DOHH2 (cell line): ENCODE measurements around the gene JAK3.

Experiments used
- H3F3A ChIP-seq: fragments of 200-600 bp; sonication (generic), shearing (Covaris generic); 2 replicates; pipeline ENCODE4 v1.6.0; 2016; ENCODE audit warnings: antibody characterized with exemption, mild to moderate bottlenecking; ENCODE audit not compliant: control insufficient read depth, insufficient read depth
- H3K27ac ChIP-seq: fragments of 200-600 bp; sonication (generic); 2 replicates; pipeline ENCODE4 v1.5.1; 2014; ENCODE audit warnings: low read depth, mild to moderate bottlenecking, low read length, moderate library complexity
- H3K27me3 ChIP-seq: fragments of 200-600 bp; sonication (generic); 2 replicates; pipeline ENCODE4 v1.6.1; 2014; ENCODE audit warnings: mild to moderate bottlenecking, low read length, mixed read lengths; ENCODE audit not compliant: control insufficient read depth
- H3K36me3 ChIP-seq: fragments of 200-600 bp; sonication (generic); 2 replicates; pipeline ENCODE4 v1.6.1; 2014; ENCODE audit warnings: mild to moderate bottlenecking, low read length, moderate library complexity, mixed read lengths; ENCODE audit not compliant: control insufficient read depth
- H3K4me1 ChIP-seq: fragments of 200-600 bp; sonication (generic); 2 replicates; pipeline ENCODE4 v1.6.1; 2014; ENCODE audit warnings: mild to moderate bottlenecking, low read length, mixed read lengths; ENCODE audit not compliant: control insufficient read depth
- H3K4me2 ChIP-seq: fragments of 200-600 bp; sonication (generic); 2 replicates; pipeline ENCODE4 v1.6.0; 2014; ENCODE audit warnings: mild to moderate bottlenecking, low read length, moderate library complexity
- H3K4me3 ChIP-seq: fragments of 200-600 bp; sonication (generic); 2 replicates; pipeline ENCODE4 v1.5.1; 2014; ENCODE audit warnings: mild to moderate bottlenecking, low read length, mixed read lengths
- H3K79me2 ChIP-seq: fragments of 200-600 bp; sonication (generic); 2 replicates; pipeline ENCODE4 v1.6.1; 2014; ENCODE audit warnings: mild to moderate bottlenecking, low read length, mixed read lengths; ENCODE audit not compliant: control insufficient read depth
- H3K9me2 ChIP-seq: fragments of 200-600 bp; sonication (generic); replicated peaks from 2 replicates; pipeline ENCODE4 v1.6.1; 2014; ENCODE audit warnings: mild to moderate bottlenecking, low read length, mixed read lengths; ENCODE audit not compliant: control insufficient read depth
- H3K9me3 ChIP-seq: fragments of 200-600 bp; sonication (generic); 2 replicates; pipeline ENCODE4 v1.6.1; 2014; ENCODE audit warnings: antibody characterized with exemption, low read length, mixed read lengths; ENCODE audit not compliant: control insufficient read depth, insufficient read depth
- H4K20me1 ChIP-seq: fragments of 200-600 bp; sonication (generic); 2 replicates; pipeline ENCODE4 v1.6.0; 2014; ENCODE audit warnings: low read depth, mild to moderate bottlenecking, antibody characterized with exemption, low read length, moderate library complexity; ENCODE audit not compliant: control insufficient read depth, insufficient read depth
- EZH2phosphoT487 ChIP-seq: fragments of 200-600 bp; sonication (generic); IDR thresholded peaks from 2 replicates; pipeline ENCODE4 v1.6.1; 2017; ENCODE audit warnings: borderline replicate concordance, mild to moderate bottlenecking, antibody characterized with exemption, low read length, moderate library complexity, mixed read lengths
- TF ChIP-seq, protein P1 (sequence below): fragments of 200-600 bp; sonication (generic); IDR thresholded peaks from one replicate; pipeline ENCODE4 v1.5.1; 2014; ENCODE audit warnings: antibody characterized with exemption, mild to moderate bottlenecking, low read depth, low read length; ENCODE audit not compliant: poor library complexity, severe bottlenecking

JAK3 gene

DNA sequence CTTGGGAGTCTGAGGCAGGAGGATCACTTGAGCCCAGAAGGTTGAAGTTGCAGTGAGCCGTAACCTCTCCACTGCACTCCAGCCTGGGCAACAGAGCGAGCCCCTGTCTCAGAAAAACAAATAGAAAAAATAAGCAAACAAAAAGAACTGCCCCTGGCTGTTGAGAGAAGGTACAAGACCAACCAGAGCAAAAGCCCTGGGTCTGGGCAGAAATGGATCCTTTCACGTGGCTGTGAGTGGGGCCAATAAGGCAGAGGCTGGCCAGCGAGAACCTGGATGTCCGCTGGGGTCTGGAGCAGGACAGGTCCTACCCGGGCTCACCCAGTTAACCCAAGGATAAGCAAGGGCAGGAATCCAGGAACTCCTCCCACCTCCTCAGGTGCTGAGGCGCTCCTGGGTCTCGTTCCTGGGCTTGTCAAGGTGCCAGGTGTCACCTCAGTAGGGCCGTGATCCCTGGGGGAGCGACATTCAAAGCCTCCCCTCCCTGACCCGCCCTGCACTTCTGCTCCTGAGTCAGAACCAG, 19.2 kb upstream of the JAK3 start:
- no peak overlapping the region for H3K4me2 ChIP-seq
- peaks cover 33% of the 10 kb centered on the region for H3F3A ChIP-seq
- H3K4me3 ChIP-seq, result no peak overlapping the region
- H3K9me3 ChIP-seq, result no peaks in the 10 kb centered on the region
- H3K36me3 ChIP-seq, result peaks cover 26% of the 10 kb centered on the region
- H3K9me2 ChIP-seq, result no peaks in the 10 kb centered on the region
- H4K20me1 ChIP-seq, result peaks cover 7% of the 10 kb centered on the region; the same call in 1 of the 2 replicates
- H3K79me2 ChIP-seq, result peaks cover 7% of the 10 kb centered on the region
- H3K4me1 ChIP-seq, result peaks cover 10% of the 10 kb centered on the region
- H3K27me3 ChIP-seq, result peaks cover 12% of the 10 kb centered on the region
- TF ChIP-seq, protein P1, sequence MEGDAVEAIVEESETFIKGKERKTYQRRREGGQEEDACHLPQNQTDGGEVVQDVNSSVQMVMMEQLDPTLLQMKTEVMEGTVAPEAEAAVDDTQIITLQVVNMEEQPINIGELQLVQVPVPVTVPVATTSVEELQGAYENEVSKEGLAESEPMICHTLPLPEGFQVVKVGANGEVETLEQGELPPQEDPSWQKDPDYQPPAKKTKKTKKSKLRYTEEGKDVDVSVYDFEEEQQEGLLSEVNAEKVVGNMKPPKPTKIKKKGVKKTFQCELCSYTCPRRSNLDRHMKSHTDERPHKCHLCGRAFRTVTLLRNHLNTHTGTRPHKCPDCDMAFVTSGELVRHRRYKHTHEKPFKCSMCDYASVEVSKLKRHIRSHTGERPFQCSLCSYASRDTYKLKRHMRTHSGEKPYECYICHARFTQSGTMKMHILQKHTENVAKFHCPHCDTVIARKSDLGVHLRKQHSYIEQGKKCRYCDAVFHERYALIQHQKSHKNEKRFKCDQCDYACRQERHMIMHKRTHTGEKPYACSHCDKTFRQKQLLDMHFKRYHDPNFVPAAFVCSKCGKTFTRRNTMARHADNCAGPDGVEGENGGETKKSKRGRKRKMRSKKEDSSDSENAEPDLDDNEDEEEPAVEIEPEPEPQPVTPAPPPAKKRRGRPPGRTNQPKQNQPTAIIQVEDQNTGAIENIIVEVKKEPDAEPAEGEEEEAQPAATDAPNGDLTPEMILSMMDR, result no peak
- no peak for TF ChIP-seq EZH2phosphoT487
- H3K27ac ChIP-seq, result no peak overlapping the region

DNA sequence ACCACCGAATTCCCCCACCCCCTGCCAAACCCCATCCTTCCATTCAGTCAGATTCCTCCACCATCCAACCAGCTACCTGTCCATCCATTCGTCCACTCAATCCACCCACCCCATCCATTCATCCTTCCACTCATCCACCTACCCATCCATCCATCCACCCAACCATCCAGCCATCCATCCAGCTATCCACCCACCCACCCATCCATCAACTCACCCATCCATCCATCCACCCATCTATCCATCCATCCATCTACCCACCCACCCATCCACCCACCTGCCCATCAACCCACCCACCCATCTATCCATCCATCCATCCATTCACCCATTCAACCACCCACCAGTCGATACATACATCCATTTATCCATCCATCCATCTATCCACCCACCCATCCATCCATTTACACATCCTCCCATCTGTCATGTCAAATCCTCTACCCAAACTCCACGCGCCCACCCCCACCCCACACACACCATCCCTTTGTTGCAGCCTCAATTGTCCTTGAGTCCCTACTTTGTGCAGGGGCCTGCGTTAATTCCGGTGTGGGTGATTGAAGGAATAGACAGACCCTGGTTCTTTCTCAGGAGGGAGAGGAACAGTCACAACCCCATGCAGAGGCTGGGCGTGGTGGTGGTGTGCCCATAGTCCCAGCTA, 18.7 kb upstream of the JAK3 start:
- H3K9me2 ChIP-seq, result no peaks in the 10 kb centered on the region
- peaks cover 39% of the 10 kb centered on the region for H3F3A ChIP-seq
- H3K4me1 ChIP-seq, result peaks cover 13% of the 10 kb centered on the region
- peaks cover 32% of the 10 kb centered on the region for H3K36me3 ChIP-seq
- H3K79me2 ChIP-seq, result peaks cover 13% of the 10 kb centered on the region
- H3K27ac ChIP-seq, result no peak overlapping the region
- H3K4me3 ChIP-seq, result no peak overlapping the region
- no peak overlapping the region for H3K4me2 ChIP-seq
- no peak for TF ChIP-seq EZH2phosphoT487
- TF ChIP-seq, protein P1, result no peak
- H4K20me1 ChIP-seq, result peaks cover 13% of the 10 kb centered on the region; the same call in 1 of the 2 replicates
- H3K27me3 ChIP-seq, result peaks cover 7% of the 10 kb centered on the region
- H3K9me3 ChIP-seq, result no peaks in the 10 kb centered on the region

DNA sequence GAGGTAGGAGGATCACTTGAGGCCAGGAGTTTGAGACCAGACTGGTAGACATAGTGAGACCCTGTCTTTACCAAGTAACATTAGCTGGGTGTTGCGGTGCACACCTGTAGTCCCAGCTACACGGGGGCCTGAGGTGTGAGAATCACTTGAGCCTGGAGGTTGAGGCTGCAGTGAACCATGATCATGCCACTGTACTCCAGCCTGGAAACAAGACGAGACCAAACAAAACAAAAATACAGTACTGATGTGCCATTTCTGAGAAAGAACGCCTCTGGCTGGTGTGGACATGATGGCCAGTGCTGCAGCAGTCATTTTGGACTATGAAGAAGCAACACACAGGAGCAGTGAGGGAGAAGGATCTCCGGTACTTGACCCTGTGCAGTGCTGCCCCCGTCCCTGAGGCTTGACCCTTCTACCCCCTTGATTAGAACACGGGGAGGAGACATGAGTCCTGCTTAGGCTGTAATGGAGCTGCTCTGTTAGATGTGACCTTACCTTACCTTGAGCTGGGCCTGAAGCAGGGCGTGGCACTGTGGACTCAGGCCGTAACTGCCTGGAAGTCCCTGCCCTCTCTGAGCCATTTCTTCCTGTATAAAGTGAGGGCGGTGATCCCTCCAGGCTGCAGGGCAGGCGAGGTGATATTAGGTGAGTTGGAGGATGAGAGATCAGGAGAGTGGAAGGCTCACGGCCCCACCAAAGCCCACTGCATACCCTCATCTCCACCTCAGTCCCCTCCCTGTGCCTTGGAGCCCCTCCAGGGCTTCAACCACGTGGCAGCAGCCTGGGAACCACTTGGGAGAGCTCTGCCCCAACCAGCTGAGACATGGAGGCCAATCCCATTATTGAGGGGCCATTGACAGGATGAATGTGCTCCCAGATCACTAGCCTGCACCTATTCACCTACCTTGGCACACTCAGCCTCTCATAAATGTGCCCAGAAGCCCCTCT, 17.9 kb upstream of the JAK3 start:
- H4K20me1 ChIP-seq, result peaks cover 21% of the 10 kb centered on the region
- no peak for TF ChIP-seq EZH2phosphoT487
- TF ChIP-seq, protein P1, result no peak
- peaks cover 40% of the 10 kb centered on the region for H3K36me3 ChIP-seq
- peaks cover 19% of the 10 kb centered on the region for H3K4me1 ChIP-seq
- no peaks in the 10 kb centered on the region for H3K9me2 ChIP-seq
- H3K27me3 ChIP-seq, result peaks cover 3% of the 10 kb centered on the region; the same call in 1 of the 2 replicates
- H3K79me2 ChIP-seq, result peaks cover 21% of the 10 kb centered on the region
- no peaks in the 10 kb centered on the region for H3K9me3 ChIP-seq
- H3K27ac ChIP-seq, result no peak overlapping the region
- H3K4me3 ChIP-seq, result no peak overlapping the region
- H3K4me2 ChIP-seq, result no peak overlapping the region
- H3F3A ChIP-seq, result peaks cover 46% of the 10 kb centered on the region
